Left forelimb (tissue), 1 donor: Measurements from ENCODE around the gene GTF2H2C.
A peak's percentile ranks its signal among the peaks of the same experiment; 100 is the strongest.
"Not testable (repeated sequence)": the region's sequence is repeated elsewhere in the genome, so short reads cannot be mapped to it uniquely, and the experiment has no call there.

Experiments used
- DNase-seq: peaks from one replicate; pipeline ENCODE4 v3.0.0-alpha.2; 2018; ENCODE audit warnings: low spot score

GTF2H2C gene

DNA sequence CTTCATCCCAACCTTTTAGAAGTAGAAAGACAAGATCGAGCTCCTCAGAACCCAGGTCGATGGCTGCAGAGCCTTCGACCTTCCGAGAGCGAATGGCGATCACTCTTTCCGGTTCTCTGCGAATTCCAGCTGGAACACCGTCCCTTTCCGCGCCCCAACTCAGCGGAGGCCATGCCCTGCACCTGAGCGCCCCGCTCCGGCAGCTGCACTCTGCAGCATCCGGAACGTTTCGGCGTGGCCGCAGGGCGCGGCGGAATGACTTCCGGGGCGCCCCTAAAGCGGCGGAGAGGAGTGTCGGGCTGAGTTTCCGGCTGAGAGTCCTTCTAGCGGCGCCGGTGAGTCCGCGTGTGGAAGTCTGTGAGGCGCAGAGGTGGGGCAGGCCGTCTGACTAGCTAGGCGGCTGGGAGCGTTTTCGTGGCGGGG lies at the start of gene GTF2H2C:
TSS of gene GTF2H2C (plus strand) at position 284 of the 423 bp plus-strand sequence. CDS start 4,942 bp downstream, outside the sequence.
- DNase-seq = peak; percentile 76

DNA sequence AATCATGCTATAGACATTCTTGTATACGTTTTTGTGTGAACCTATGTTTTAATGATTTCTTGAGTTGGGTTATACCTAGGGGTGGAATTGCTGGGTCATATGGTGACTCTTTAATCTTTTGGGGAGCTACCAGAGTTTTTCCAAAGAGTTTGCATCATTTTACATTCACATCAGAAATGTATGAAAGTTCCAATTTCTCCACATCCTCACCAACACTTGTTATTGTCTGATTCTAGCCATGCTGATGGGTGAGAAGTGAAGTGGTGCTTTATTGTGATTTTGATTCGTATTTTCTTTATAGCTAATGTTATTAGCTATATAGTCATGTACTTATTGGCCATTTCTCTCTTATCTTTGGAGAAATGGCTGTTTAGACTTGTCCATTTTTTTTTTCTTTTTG lies 49.3 kb upstream of the GTF2H2C start:
- no peak for DNase-seq

DNA sequence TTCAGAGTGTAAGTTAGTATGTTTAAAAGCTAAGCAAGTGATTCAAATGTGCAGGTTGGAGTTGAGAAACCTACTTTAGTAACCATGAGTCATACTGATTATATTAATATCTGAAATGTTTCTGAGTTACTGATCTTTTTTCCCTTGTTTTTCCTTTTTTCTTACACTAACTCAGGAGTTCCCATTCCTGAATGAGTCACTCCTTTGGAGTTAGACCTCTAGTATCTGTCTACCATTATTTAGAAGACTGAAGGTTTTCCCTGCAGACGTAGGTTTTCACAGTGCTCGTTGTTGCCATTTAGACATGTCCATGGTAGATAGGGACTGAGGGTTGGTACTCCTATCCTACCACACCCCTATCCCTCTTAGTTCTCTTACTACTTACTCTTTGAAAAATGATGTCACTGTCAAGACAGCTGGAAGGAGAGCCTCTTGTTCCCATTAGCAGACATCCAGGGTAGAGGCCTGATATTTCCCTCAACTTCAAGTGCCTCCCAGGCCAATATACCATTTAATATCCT lies 47.2 kb upstream of the GTF2H2C start:
- no peak for DNase-seq

DNA sequence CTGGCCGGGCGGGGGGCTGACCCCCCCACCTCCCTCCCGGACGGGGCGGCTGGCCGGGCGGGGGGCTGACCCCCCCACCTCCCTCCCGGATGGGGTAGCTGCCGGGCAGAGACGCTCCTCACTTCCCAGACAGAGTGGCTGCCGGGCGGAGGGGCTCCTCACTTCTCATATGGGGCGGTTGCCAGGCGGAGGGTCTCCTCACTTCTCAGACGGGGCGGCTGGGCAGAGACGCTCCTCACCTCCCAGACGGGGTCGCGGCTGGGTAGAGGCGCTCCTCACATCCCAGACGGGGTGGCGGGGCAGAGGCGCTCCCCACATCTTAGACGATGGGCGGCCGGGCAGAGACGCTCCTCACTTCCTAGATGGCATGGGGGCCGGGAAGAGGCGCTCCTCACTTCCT lies 44.4 kb upstream of the GTF2H2C start:
- not testable (repeated sequence) for DNase-seq

DNA sequence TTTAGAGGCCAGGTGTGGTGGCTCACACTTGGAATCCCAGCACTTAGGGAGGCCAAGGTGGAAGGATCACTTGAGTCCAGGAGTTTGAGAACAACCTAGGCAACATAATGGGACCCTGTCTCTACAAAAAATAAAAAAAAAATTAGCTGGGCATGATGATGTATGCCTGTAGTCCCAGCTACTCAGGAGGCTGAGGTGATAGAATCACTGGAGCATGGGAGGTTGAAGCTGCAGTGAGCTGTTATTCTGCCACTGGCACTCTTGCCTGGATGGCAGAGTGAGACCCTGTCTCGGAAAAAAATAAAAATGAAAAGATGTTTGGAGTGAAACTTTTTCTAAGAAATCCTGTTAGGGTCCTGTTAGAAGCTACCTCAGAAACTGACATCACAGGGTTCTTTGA lies 43.2 kb upstream of the GTF2H2C start:
- DNase-seq = no peak

DNA sequence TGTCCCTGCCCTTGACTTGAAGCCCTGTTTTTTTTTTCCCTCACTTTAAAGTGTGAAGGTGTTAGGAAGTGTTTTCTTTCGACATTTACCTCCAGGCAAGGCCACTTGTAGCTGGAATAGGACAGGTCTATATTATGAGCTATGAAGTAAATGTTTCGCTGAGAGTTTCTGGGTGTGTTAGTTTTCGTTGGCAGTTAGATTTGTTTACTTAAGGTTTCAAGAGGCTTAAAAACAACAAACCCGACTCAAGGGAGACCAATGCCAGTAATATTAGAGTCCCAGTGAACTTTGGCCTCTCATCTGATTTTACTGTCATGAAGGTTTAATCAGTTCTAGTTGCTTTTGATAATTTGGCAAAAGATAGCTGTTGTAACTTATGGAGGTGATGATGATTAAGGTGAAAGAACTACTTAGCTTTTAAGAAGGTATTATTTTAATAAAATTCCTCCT lies 42.2 kb upstream of the GTF2H2C start:
- no peak for DNase-seq

- DNase-seq = no peak
These were observed 40.7 kb upstream of the GTF2H2C start for GRCh38 chr5:69519285-69519684.

- DNase-seq = no peak
These were observed 38.0 kb upstream of the GTF2H2C start for GRCh38 chr5:69522035-69522434.

DNA sequence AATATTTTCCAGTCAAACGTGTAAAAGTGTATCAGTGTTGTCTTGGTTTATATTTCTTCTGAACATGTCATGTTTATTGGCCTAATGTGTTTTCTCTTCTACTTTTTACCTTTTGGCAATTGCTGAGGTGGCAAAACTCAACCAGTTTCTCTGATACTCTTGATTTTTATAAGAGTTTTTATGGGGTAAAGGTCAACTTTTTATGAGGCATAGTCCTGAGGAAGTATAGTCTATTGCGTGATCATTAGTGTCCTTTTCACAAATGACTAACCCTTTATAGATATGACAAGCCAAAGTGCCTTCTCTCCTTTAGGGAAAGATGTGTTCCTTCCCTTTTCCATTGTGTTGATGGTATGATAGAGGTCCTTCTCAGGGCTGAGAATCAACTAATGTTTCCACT lies 34.5 kb upstream of the GTF2H2C start:
- no peak for DNase-seq

DNA sequence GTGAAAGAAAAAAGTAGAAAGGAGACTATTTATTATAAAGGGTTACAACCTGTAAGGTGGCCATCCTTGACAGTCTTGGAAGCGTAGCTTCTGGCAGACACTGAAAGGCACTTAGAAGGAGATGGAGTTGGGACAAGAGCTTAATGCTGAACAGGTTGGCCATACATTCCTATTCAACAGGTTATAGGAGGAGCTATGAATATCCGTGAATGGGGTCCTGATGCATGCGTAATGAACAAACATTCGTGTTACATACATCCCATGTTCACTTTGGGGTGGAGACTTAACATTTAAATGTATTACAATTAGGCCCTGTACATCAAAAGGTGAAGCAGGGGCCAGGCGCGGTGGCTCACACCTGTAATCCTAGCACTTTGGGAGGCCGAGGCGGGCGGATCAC lies 33.3 kb upstream of the GTF2H2C start:
- no peak for DNase-seq

DNA sequence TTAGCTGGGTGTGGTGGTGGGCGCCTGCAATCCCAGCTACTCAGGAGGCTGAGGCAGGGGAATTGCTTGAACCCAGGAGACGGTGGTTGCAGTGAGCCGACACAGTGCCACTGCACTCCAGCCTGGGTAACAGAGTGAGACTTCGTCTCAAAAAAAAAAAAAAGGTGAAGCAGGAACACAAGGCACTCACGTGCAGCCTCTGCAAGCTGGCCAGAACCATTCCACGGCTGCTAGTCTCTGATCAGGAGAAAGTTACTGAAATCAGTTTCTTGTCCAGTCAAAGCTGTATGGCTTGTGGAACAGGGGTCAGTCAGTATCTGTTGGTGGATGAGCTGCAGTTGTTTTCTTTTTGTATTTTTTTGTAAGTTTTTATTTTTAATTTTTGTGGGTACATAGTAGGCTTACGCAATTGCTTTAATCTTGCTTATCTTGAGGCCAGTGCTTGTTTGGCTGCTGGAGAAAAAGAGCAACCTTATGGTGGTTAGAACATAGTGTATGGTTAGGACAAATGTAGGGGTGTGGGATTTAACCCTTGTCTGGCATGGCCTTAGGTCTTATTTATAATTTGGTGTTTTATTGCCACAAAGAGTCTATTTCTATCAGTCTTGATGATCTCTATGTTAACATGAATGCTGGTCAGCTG lies 32.7 kb upstream of the GTF2H2C start:
- no peak for DNase-seq

GRCh38 chr5:69528035-69528434 lies 32.0 kb upstream of the GTF2H2C start:
- no peak for DNase-seq

DNA sequence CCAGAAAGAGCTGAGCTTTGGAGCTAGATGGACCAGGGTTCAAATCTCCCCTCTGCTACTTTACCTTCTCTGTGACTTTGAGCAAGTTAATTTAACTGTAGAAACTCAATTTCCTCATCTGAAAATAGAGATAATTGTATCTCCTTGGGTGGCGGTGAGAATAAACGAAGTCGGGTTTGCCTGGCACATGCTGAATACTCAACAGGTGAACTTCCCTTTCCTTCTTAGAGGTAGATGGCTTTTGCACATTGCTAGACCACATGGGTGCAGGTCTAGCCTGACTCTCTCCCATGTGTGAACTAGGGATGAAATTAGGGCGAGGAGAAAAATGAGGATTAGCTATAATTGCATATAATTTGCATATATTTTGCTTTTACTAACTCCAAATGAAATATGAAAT lies 31.4 kb upstream of the GTF2H2C start:
- no peak for DNase-seq

DNA sequence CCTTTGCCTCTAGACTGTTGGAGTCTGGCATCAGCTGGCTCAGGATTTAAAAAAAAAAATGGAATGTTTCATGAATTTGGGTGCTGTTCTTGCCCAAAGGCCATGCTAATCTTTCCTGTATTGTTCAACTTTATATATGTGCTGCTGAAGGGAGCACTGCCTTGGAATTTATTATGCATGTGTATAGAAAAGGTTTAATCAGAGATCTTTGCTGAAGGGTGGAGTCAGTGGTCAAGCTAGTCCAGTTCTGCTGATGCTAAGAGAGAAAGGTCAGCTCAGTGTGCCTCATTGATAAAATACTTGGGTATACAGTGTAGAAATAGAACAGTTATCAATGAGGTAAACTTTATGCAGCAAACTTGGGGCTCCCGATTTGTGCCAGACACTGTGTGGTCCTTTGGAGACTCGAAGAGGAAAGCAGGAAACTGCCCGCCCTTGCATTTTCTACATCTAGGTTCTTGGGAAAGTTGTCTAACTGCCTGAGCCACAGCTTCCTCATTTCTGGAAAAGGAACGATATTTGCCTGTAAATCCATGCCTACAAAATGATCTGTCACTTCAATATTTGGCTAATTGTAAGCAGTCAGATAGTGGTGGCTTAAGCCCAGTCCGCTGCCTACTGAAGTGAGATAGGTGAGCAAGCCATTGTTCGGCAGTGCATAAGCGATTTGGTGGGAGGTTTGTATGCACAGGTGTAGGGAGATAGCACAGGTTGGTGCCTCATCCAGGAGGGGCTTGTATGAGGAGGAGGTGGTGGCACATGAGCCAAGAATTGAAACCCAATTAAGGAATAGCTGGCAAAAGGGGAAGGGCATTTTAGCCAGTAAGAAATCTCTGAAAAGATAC lies 29.2 kb upstream of the GTF2H2C start:
- no peak for DNase-seq

DNA sequence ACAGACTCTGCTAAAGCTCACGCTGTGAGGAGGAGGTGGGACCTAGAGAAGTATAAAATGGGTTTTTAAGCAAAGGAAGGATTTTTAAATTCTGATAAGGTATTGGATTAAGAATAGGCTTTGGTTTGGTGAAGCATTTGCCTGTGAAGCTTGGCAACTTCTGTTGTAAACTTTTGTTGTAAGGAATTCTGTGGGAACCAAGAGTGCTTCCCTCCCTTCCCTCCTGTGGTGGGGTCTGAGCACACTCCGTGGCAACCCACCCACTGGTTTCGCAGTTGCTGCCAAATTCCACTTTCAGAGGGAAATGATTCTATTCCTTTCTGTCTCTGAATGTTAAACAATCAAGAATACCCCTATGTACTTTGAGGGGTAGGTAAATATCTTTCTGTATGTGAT lies 28.6 kb upstream of the GTF2H2C start:
- no peak for DNase-seq

- DNase-seq = not testable (repeated sequence)
These were observed 22.1 kb upstream of the GTF2H2C start for GRCh38 chr5:69537911-69538310.

DNA sequence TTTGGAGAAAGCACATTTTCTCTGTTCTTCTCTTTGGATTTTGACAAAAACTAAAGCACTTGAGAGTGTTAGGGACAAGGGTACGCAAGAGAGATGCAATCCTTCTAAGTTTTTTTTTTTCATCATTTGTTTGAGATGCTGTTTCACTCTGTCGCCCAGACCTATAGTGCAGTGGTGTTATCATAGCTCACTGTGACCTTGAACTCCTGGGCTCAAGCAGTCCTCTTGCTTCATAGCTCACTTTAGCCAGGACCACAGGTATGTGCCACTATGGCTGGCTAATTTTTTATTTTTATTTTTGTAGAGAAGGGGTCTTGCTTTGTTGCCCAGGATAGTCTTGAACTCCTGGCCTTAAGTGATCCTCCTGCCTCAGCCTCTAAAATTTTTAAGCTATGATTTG lies 21.3 kb upstream of the GTF2H2C start:
- DNase-seq = not testable (repeated sequence)

DNA sequence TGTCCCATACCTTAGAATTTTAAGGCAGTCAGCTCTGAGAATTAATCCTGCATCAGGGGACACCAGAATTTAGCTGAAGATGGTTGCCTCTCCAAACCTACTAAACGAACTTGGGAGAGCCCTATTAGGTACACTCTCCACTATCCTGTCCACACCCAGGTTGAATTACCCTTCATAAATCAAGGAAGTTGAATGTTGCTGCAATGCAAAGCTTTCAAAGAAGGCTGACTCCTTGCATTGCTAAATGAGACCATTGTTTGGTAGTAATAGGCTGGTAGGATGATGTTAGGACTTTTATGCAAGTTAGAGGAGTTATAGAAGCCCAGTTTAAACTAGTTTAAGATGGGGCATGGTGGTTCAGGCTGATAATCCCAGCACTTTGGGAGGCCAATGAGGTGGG lies 18.6 kb upstream of the GTF2H2C start:
- not testable (repeated sequence) for DNase-seq

DNA sequence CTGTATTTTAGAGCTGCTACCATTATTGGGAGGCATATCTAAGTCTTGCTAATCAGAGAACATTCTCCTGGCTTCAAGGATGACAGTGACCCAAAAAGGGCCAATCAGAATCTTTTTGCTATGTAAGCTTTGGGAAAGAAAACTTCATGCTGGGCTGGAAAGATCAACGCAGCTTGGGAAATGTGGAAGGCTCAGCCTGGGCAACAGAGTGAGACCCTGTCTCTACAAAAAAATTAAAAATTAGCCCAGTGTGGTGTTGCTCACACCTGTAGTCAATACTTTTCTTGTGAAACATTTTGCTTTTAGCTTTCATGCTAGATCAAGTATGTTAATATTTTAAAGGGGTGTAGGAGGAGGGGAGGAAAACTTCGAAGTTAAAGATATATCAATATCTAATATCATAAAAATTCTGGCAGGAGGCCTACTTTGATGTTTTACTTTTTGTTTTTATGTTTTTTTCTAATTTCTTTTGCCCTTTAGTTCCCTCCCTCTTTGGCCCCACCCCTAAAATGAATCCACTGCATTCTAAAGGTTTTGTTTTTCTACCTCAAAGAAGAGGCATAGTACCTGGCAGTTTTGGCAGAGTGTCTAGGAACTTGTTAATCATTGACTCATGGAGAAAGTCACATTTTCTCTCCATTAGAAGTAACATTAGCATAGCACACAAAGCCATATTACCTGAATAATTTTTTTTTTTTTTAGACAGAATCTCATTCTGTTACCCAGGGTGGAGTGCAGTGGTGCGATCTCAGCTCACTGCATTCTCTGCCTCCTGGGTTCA lies 17.0 kb upstream of the GTF2H2C start:
- not testable (repeated sequence) for DNase-seq

- not testable (repeated sequence) for DNase-seq
These were observed 15.4 kb upstream of the GTF2H2C start for GRCh38 chr5:69544602-69545001.

- DNase-seq = not testable (repeated sequence)
These were observed 818 bp downstream of the GTF2H2C start for GRCh38 chr5:69560587-69561431.
